ENCODE measurements around the gene FAM199X.
A peak's percentile ranks its signal among the peaks of the same experiment; 100 is the strongest.

Gene FAM199X

DNA sequence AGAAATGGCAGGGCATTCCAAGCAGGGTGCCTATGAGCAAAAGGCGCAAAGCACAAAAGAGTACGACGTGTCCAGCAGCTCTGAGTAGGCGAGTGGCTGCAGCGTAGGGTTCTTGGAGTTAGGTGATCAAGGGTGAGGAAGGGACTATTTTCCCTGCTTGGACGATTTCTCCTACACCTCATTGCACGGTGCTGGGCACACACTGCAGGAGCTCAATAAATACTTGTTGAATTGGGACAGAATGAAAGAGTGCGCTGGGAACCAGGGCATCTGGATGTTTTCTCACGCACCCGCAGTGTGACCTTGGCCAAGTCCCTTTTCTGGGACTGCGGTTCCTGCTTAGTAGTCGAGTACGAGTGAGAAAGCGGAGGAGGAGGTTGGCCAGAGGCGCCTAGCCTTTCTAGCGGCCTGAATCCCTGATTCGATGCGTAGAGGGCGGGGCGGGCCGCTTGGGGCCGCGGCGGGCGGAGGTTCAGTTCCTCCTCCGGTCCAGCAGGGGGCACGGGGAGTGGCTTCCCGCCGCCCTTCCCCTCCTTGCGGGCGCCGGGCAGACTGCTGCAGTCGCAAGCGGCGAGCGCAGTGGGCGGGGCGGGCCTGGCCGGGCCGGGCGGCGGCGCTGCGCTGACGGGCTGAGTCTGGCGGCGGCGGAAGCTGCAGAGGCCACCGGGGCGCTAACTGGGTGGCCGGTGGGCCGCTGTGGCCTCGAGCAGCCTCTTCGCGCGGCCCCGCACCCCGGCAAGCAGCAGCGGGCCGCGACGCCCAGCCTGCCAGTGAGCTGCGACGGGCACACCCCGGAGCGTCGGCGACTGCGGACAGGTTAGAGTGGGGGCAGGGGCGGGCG is at the start of gene FAM199X:
Gene FAM199X (plus strand): TSS at position 560 of the 841 bp plus-strand sequence. CDS start 333 bp downstream, outside the sequence.
- peak; percentile 54 to 78 for DNase-seq (ENCODE audit: low read depth in 2 of 2)

DNA sequence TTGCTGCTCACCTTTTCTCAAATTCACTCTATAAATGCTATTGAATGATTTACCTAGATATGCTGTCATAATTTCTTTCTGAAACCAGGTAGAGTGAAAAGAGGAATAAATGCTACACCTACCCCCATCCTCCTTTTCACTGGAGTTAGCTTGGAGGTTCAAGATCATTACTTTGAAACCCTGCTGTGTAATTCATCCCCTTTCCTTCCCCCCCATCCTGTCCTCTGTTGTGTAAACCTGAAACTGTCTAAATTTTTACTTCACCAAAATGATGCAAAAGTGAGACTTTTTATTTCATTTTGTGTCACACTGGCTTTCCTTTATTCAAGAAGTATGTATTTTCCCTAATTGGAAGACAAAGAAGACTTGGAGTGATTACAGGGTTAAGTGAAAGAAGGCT is 48.5 kb upstream of the FAM199X start:
- no peak for DNase-seq (ENCODE audit: low read depth in 2 of 2)

DNA sequence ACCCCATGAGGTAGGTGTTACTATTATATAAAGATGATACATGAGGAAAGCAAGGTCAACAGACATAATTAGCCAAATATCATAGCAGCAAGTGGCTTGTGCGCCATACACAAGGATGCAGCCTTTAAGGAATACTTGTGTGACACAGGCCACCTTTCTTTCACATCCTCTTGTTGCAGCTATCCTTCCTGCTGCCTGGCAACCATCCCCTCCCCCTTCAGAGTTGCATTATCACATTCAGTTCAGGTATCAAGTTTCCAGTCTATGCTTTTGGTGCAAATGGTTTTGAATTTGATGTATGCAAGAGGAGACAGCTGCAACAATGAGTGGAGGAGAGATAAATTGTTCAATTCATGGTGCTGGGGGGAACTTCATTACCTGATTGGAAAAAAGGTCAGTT is 47.5 kb upstream of the FAM199X start:
- DNase-seq (ENCODE audit: low read depth in 2 of 2) = no peak

DNA sequence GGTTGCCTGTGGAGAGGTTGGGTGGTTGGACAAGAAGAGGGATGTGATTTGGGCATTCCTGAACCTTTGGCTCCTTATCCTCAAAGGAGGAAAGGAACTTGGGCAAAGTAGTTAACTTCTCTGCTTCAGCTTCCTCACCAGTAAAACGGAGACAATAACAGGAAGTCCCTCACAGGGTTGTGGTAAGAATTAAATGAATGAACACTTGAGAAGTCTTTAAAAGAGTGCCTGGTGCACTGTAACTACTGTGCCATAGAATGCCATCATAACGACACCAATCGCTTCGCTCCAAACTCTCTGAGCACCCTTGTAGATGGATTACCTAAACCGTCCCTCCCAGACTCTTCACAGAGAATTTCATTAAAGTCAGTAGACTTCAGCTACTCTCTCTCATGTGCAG is 43.4 kb upstream of the FAM199X start:
- no peak for DNase-seq (ENCODE audit: low read depth in 2 of 2)

DNA sequence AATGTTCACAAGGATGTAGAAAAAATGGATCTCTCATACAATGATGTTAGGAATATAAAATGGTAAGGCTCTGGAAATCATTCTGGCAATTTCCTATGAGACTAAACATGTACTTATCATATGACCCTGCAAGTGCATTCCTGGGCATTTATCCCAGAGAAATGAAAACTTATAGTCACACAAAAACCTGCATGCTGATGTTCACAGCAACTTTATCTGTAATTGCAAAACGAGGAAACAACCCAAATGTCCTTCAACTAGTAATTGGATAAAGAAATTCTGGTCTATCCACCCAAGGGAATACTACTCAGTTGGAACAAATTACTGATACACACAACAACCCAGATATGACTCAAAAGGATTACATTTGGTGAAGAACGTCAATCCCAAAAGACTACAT is 39.4 kb upstream of the FAM199X start:
- no peak for DNase-seq (ENCODE audit: low read depth in 2 of 2)

DNA sequence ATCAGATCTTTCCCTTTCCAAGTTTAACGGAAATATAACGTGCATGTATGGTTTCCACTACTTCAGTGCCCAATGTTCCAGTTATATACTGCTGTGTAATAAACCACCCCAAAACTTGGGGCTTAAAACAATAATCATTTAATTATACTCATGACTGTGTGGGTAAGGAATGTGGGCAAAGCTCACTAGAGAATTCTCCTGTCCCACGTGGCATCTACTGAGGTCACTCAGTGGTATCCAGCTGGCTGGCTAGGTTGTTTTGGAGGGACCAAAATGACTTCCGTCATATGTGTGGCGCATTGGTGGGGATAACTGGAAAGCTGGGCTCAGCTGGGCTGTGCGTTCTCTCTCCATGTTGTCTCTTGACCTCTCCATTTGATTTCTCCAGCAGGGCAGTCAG is 35.4 kb upstream of the FAM199X start:
- DNase-seq (ENCODE audit: low read depth in 2 of 2) = no peak

DNA sequence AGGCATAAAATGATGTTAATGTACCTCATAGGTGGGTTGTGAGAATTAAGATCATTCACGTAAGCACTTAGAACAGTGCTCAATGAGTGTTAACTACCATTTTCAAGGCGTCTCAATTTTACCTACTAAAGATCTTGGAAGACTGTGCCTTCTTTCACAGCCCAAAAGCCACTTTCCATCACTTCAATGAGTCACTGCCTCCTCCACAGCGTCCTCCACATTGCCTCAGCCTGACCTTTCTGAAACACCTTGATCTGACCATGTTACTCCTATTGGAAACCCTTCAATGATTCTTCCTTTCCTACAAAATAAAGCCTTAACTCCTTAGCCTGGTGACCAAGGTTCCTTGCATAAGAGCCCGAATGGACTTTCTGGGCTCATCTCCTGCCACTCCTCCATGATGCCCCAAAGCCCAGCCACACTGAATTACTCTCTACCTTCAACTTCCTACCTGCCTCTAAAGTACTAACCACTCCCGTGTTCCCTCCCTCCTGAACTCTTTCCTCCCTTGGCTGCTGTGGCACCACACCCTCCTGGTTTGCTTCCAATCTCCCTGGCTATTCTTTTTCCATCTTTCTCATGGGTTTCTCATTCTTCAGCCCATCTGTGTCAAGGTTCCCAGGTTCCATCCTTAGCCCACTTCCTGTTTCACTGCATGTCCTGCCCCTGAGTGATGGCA is 31.5 kb upstream of the FAM199X start:
- no peak for DNase-seq (ENCODE audit: low read depth in 2 of 2)

DNA sequence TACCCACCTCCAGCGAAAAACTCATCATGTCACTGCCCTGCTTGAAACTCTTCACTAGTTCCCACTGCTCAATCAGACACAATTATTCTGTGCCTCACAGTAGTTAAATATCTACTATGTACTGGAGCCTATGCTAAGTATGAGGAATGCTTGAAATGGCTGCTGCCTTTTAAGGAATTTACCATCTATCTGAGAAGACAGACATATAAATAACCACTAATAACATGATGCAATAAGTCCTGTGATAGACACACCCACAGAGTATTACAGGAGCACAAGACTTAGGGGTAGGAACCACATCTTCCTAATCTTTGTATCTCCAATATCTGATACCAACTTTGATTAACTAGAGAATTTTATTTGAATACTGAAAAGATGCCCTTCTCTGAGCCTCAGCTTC is 30.6 kb upstream of the FAM199X start:
- no peak for DNase-seq (ENCODE audit: low read depth in 2 of 2)

DNA sequence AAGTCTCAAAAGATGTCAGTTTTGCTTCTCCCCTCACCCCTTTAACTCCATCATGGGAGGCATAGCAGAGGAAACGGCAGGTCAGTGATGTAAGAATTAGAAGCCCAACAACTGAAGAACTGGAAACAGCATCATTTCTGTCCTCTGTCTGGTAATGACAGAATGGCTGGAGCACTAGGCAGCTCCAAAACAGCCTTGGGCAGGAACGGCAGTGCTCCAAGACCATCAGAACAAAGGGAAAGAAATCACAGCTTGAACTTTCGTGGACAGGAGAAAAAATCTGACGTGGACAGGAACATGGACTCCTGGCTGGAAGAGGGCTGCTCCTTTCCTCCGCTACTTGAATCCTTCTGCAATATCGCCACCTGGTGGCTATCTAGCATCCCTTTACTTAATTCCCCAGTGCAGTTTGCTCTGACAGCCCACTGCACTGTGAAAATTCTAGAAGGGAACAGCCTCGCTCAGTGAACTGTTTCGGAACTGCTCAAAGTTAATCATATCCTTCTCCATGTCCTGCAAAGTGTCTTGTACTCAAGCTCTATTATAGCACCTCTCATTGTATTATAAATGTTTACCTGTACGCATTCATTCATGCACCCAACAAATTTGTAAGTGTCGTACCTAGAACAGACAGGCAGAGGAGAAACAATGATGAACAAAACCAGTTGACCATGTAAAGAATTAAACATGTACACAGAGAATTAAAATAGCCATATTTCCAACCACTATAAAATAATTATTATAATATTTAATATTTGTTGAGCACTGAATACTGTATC is 29.8 kb upstream of the FAM199X start:
- DNase-seq (ENCODE audit: low read depth in 2 of 2) = peak; percentile 12 to 21

DNA sequence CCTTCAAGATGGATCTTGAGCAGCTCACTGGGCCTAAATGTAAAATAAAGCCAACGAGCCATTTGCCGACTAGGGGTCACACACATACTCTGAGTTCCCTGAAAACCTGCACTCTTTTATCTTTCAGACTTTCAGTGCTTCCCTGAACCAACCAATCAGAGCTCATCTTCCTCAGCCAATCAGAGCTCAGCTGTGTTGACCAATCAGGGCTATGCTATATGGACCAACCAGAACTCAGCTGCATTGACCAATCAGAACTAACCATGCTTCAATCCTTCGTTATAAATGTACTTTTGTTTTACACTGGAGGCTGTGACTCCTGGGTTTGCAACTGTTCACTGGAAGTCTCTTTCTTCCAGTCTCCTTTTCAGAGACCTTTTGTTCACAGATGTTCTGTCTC is 28.8 kb upstream of the FAM199X start:
- DNase-seq (ENCODE audit: low read depth in 2 of 2) = no peak

DNA sequence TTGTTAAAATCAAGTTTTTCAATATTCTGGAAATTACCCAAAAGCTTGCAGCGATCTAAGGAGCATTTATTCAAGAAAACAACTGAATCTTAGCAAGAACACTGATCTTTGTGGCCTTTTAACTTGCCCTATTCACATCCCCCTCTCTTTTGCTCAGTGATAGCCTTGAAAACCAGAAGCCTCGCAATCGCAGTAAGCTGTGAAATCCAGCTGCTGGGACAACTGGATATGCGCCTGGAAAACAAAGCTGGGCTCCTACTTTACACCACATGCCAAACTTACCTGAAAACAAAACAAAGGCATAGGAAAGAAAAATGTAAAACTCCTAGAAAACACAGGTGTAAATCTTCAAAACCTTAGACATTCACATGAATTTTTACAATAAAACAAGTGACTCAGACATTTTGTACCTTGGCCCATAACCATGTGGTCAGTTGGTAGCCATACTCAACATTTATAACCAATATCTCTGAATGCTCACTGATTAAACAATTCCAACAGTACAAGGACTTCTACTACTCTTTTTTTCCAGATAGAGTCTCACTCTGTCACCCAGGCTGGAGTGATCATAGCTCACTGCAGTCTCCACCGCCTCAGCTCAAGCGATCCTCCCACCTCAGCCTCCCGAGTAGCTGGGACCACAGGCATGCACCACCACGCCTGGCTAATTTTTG is 25.0 kb upstream of the FAM199X start:
- no peak for DNase-seq (ENCODE audit: low read depth in 2 of 2)

DNA sequence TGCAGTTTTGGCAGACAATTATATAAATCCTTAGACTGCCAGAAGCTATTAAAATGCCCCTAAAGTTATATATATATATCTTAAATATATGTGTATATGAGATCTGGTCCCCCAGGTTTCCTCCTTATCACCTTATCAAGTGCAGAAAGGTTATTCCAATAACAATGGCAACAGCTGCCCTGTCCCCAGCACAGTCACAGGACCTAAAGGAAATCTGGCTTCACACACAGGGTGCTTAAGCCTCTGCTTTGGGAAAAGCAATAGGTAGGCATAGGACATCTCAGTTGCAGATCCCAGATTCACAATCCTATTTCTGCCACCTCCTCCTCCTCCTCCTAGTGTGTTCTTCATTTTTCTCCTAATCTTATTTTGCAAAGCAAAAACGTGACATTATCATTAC is 15.2 kb upstream of the FAM199X start:
- DNase-seq (ENCODE audit: low read depth in 2 of 2) = no peak

DNA sequence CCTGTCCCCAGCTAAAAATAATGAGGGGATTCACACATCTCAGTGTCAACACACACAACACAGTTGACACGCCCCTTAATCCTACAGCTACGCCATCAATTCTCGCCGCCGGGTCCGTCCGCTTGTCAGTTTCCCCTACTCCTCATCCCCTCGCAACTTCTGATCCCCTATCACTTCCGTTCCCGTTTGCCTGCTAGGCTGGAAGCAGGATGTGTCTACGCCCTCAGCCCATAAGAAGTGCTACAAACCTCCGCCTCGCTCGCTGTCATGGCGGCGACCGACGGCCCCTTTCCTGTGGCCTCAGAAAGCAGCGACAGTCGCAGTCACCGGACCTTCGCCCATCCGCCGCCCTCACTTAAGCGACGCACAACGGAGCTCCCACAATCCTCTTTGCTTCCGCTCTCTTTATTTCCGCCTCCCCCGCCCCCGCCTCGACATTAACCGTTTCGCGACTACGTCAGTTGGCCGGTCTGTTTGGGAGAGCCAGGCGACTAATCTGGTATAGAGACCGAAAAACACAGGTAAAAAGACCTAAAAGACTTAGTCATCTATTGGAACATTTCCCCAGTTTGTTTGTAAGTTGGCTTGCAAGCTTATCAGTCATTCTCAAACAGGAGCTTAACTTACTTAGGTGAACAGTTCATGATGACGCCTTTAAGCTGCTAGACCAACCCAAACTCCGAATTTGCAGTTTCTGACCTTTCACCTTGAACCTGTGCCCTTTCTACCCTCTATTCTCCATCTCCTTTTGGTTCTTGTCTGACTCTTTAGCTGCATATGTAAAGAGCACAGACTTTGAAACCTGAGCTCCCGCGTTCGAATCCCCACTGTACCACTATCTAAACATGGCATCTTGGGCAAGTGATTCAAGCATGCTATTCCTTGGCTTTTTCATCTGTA is 9.4 kb upstream of the FAM199X start, which contains the start of gene SLC25A53:
Gene SLC25A53 (minus strand): TSS at position 380 of the 900 bp plus-strand sequence. CDS start 51,752 bp downstream, outside the sequence.
- peak; percentile 56 to 61 for DNase-seq (ENCODE audit: low read depth in 2 of 2)

DNA sequence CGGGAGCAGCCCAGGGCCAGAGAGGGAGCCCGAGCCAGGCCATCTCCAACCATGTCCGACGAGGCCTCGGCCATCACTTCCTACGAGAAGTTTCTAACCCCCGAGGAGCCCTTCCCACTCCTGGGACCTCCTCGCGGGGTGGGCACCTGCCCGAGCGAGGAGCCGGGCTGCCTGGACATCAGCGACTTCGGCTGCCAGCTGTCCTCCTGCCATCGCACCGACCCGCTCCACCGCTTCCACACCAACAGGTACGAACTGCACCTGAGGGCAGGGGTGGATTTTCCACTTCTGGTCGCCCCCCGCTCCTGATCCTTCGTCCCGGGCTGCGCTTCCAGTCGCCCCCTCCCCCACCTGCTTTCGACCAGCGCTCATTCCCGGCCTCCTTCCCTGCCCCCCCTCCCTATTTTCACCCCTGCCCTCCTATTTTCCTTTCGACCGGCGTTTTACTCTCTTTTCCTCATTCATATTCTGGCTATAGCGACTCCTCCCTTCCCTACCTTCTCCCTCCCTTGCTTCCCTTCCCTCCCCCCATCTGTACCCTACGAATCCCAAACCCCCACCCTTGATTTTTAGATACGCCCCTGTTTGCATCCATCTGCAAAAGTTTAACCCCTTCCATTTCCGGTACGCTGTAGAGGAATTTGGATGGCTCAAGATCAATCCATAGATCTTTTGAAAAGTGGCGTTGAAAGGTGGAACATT is 633 bp downstream of the FAM199X start:
- DNase-seq (ENCODE audit: low read depth in 2 of 2) = no peak

DNA sequence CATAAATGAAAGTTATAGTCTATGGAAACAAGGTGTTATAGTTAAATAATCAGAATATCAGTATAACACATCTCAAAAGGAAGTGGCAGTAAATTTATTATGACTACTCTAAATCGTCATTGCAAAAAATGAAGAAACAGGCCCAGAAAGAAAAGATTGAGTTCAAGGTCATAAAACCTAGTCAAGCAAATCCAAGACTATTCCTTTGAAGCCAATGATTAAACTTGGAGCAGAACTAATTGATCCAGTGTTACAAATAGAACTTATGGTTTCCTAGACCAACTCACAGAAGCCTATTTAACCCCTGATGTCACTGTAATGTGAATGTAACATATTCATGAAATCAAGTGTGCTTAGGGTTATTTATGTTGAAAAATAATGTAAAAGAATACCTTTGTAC is 1.9 kb downstream of the FAM199X start:
- no peak for DNase-seq (ENCODE audit: low read depth in 2 of 2)

DNA sequence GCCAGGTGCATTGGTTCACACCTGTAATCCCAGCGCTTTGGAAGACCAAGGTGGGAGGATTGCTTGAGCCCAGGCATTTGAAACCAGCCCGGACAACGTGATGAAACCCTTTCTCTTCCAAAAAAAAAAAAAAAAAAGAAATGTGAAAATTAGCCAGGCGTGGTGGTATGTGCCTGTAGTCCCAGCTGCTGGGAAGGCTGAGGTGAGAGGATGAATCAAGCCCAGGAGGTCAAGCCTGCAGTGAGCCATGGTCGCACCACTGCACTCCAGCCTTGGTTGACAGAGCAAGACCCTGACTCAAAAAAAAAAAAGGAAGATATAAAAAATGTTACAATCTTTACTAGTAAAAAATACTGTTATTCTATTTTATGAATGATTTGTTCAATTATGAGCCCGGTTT is 5.9 kb downstream of the FAM199X start:
- DNase-seq (ENCODE audit: low read depth in 2 of 2) = no peak

DNA sequence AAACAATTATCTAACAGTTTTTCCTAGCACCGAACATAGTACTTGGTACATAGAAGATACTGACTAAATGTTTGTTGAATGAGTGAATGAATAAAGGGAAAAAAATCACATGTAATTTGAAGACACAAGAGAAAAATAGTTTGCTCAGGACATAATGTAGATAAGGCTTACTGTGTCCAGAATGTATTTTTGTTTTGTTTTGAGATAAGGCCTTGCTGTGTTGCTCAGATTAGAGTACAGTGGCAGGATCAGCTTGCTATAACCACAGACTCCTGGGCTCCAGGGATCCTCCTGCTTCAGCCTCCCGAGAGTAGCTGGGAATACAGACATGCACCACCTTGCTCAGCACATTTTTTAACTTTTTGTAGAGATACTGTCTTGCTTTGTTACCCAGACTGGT is 6.5 kb downstream of the FAM199X start:
- no peak for DNase-seq (ENCODE audit: low read depth in 2 of 2)

DNA sequence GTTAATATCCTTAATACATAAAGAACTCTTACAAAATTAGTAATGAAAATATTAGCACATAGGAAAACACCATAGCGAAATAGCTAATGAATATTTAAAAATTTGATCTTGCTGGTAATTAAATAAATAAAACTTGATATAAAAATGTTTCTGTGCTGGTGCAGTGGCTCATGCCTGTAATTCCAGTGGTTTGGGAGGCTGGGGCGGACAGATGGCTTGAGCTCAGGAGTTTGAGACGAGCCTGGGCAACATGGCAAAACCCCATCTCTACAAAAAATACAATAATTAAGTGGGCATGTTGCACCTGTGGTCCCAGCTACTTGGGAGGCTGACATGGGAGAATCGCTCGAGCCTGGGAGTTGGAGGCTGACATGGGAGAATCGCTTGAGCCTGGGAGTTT is 7.6 kb downstream of the FAM199X start:
- no peak for DNase-seq (ENCODE audit: low read depth in 2 of 2)

DNA sequence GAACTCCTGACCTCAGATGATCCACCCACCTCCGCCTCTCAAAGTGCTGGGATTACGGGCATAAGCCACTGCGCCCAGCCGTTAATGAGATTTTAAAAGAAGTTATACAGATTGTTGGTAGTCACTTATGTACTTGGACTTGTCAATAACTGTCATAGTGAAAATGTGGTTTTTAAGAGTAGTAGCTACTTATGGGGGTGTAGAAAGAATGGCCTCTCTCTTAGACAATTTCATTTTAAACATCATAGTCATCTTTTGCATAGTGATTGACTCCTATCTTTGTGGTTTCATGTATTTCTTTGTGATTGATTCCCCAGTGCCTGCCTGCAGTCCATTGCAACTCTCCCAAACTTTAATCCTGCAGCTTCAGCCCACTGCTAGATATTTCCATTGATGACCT is 17.4 kb downstream of the FAM199X start:
- no peak for DNase-seq (ENCODE audit: low read depth in 2 of 2)

DNA sequence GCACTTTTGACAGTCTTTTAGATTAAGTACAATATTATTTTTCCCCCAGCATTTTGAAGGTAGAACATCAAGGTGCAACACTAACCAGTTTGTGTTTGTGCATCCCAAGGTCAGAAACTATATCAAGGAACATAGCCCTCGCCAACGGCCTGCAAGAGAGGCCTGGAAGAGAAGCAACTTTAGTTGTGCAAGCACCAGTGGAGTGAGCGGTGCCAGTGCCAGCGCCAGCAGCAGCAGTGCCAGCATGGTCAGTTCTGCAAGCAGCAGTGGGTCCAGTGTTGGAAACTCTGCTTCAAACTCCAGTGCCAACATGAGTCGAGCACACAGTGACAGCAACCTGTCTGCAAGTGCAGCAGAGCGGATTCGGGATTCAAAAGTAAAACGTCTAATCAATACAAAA is 21.7 kb downstream of the FAM199X start:
- DNase-seq (ENCODE audit: low read depth in 2 of 2) = no peak
